H1 (cell line): ENCODE results near the gene TCERG1L. TPM values are rescaled to one million over a fixed set of nuclear protein-coding genes. Genes with fewer than 3 reads are reported as not detected.
A peak's percentile ranks its signal among the peaks of the same experiment; 100 is the strongest.

ENCODE experiments used
- CTCF ChIA-PET: fragments of 300-600 bp; sonication (Branson Sonifier 250); formaldehyde crosslinking; loops from one replicate; lab custom pipeline; 2021; ENCODE audit not compliant: partially characterized antibody; lab: Charles Lee
- POLR2A ChIA-PET: fragments of 300-600 bp; sonication (Branson Sonifier 250); formaldehyde crosslinking; loops from one replicate; lab custom pipeline; 2021; ENCODE audit warnings: inconsistent platforms; ENCODE audit not compliant: partially characterized antibody; lab: Charles Lee
- DNase-seq, 2 experiments: peaks; one replicate each; pipeline versions ENCODE4 v3.0.0 to v3.0.0-alpha.2; 2010 to 2022; ENCODE audit warnings: low spot score in 2 of 2, low read depth in 1 of 2, mixed read lengths in 1 of 2
- FAIRE-seq: peaks from 2 replicates; lab custom pipeline; 2011; peaks lifted over from hg19 to GRCh38; lab: Jason Lieb, UNC
- H2AFZ ChIP-seq: 2 replicates; pipeline ENCODE4 v1.8.1; 2012; ENCODE audit warnings: low read length, inconsistent platforms
- H2AK5ac ChIP-seq: 2 replicates; pipeline ENCODE4 v1.6.1; 2013; ENCODE audit warnings: low read depth, low read length
- H2BK120ac ChIP-seq: replicated peaks from 2 replicates; pipeline ENCODE3; 2013; ENCODE audit warnings: low read depth, low read length, inconsistent platforms
- H2BK12ac ChIP-seq: 2 replicates; pipeline ENCODE4 v1.6.1; 2013; ENCODE audit warnings: low read depth, low read length
- H2BK15ac ChIP-seq: 2 replicates; pipeline ENCODE4 v1.6.1; 2013; ENCODE audit warnings: low read length
- H2BK20ac ChIP-seq: 2 replicates; pipeline ENCODE4 v1.6.1; 2013; ENCODE audit warnings: low read length
- H2BK5ac ChIP-seq: 2 replicates; pipeline ENCODE4 v1.6.1; 2013; ENCODE audit warnings: low read depth, low read length
- H3K14ac ChIP-seq: 2 replicates; pipeline ENCODE4 v1.6.1; 2013; ENCODE audit warnings: inconsistent platforms; ENCODE audit not compliant: insufficient read length
- H3K18ac ChIP-seq: 2 replicates; pipeline ENCODE4 v1.6.1; 2013; ENCODE audit warnings: low read length; ENCODE audit errors: extremely low read depth
- H3K23ac ChIP-seq: 2 replicates; pipeline ENCODE4 v1.6.1; 2013; ENCODE audit warnings: inconsistent platforms; ENCODE audit not compliant: insufficient read length
- H3K23me2 ChIP-seq: 2 replicates; pipeline ENCODE4 v1.6.1; 2013; ENCODE audit warnings: low read depth, low read length
- H3K27ac ChIP-seq: 2 replicates; pipeline ENCODE4 v1.6.1; 2011; ENCODE audit warnings: low read depth, low read length, inconsistent platforms
- H3K27me3 ChIP-seq, 4 experiments: replicated peaks in 1 of 4; 1 replicate in 1 of 4; 2 replicates in 3 of 4; pipeline versions ENCODE4 v1.6.1 to v1.8.1; 2011 to 2013; ENCODE audit warnings: low read length in 3 of 4, mild to moderate bottlenecking in 3 of 4, inconsistent platforms in 2 of 4, mixed read lengths in 2 of 4, moderate library complexity in 1 of 4; ENCODE audit not compliant: control insufficient read depth in 3 of 4, insufficient read depth in 3 of 4; ENCODE audit errors: extremely low read depth in 1 of 4
- H3K36me3 ChIP-seq, 4 experiments: 2 replicates each; pipeline versions ENCODE4 v1.6.1 to v1.8.1; 2011 to 2013; ENCODE audit warnings: mild to moderate bottlenecking in 4 of 4, low read length in 3 of 4, moderate library complexity in 2 of 4, control low read depth in 1 of 4, inconsistent platforms in 1 of 4; ENCODE audit not compliant: insufficient read depth in 4 of 4, control insufficient read depth in 2 of 4
- H3K4ac ChIP-seq: replicated peaks from 2 replicates; pipeline ENCODE3; 2013; ENCODE audit warnings: low read length, low read depth, mixed read lengths, inconsistent platforms; ENCODE audit not compliant: insufficient read length
- H3K4me1 ChIP-seq, 4 experiments: replicated peaks in 1 of 4; 1 replicate in 1 of 4; 2 replicates in 3 of 4; pipeline versions ENCODE4 v1.6.1 to v1.8.1; 2011 to 2013; ENCODE audit warnings: low read length in 3 of 4, inconsistent platforms in 2 of 4, mixed read lengths in 1 of 4; ENCODE audit not compliant: insufficient read depth in 4 of 4, control insufficient read depth in 3 of 4
- H3K4me2 ChIP-seq, 2 experiments: 2 replicates each; pipeline versions ENCODE4 v1.6.1 to v1.8.1; 2011 to 2013; ENCODE audit warnings: low read depth in 2 of 2, low read length in 2 of 2, control low read depth in 1 of 2, inconsistent platforms in 1 of 2, mild to moderate bottlenecking in 1 of 2; ENCODE audit not compliant: insufficient read depth in 1 of 2
- H3K4me3 ChIP-seq, 4 experiments: fragments of 200-600, 300-600 bp in 1 of 4; sonication (generic), shearing (Covaris generic), sonication (Bioruptor Twin) in 1 of 4; 2 replicates each; pipeline versions ENCODE4 v1.5.1 to v1.8.1; 2011 to 2016; ENCODE audit warnings: low read length in 4 of 4, low read depth in 3 of 4, control low read depth in 2 of 4, inconsistent platforms in 2 of 4, mild to moderate bottlenecking in 2 of 4, mixed read lengths in 1 of 4, moderate library complexity in 1 of 4; ENCODE audit not compliant: insufficient read depth in 2 of 4; ENCODE audit errors: extremely low read depth in 1 of 4
- H3K56ac ChIP-seq: replicated peaks from 2 replicates; pipeline ENCODE3; 2013; ENCODE audit warnings: low read depth, mild to moderate bottlenecking, mixed read lengths, low read length, inconsistent platforms; ENCODE audit not compliant: insufficient read length
- H3K79me1 ChIP-seq: 2 replicates; pipeline ENCODE4 v1.6.1; 2013; ENCODE audit warnings: low read depth, low read length, control low read depth
- H3K79me2 ChIP-seq, 2 experiments: 2 replicates each; pipeline versions ENCODE4 v1.6.1 to v1.8.1; 2012 to 2013; ENCODE audit warnings: low read length in 2 of 2, mild to moderate bottlenecking in 2 of 2, inconsistent platforms in 1 of 2; ENCODE audit not compliant: insufficient read depth in 2 of 2, control insufficient read depth in 1 of 2
- H3K9ac ChIP-seq, 4 experiments: replicated peaks in 1 of 4; 1 replicate in 1 of 4; 2 replicates in 3 of 4; pipeline versions ENCODE4 v1.6.1 to v1.8.1; 2011 to 2013; ENCODE audit warnings: low read depth in 3 of 4, low read length in 3 of 4, control low read depth in 2 of 4, mild to moderate bottlenecking in 2 of 4, moderate library complexity in 2 of 4, inconsistent platforms in 1 of 4; ENCODE audit errors: extremely low read depth in 1 of 4
- H3K9me3 ChIP-seq, 2 experiments: 2 replicates each; pipeline versions ENCODE4 v1.6.1 to v1.8.1; 2012 to 2013; ENCODE audit warnings: mild to moderate bottlenecking in 2 of 2, moderate library complexity in 2 of 2, control low read depth in 1 of 2, inconsistent platforms in 1 of 2, low read depth in 1 of 2, low read length in 1 of 2, mixed read lengths in 1 of 2; ENCODE audit not compliant: insufficient read depth in 2 of 2
- H4K20me1 ChIP-seq, 2 experiments: replicated peaks in 1 of 2; 2 replicates each; pipeline versions ENCODE3 to v1.8.1; 2011 to 2013; ENCODE audit warnings: inconsistent platforms in 2 of 2, low read length in 2 of 2, mild to moderate bottlenecking in 1 of 2; ENCODE audit not compliant: insufficient read depth in 2 of 2, control insufficient read depth in 1 of 2
- H4K5ac ChIP-seq: 2 replicates; pipeline ENCODE4 v1.6.1; 2013; ENCODE audit warnings: low read length, low read depth, mixed read lengths, inconsistent platforms; ENCODE audit not compliant: insufficient read length
- H4K8ac ChIP-seq: 2 replicates; pipeline ENCODE4 v1.8.0; 2013; ENCODE audit warnings: mild to moderate bottlenecking, moderate library complexity, low read length, inconsistent platforms; ENCODE audit not compliant: insufficient read depth; ENCODE audit errors: extremely low read depth
- H4K91ac ChIP-seq: replicated peaks from 2 replicates; pipeline ENCODE3; 2013; ENCODE audit warnings: low read length, mixed read lengths, inconsistent platforms; ENCODE audit not compliant: insufficient read length
- PHF8 ChIP-seq: fragments of 200-600 bp; sonication (generic); conservative IDR thresholded peaks from 2 replicates; pipeline ENCODE4 v1.7.1; 2012; ENCODE audit warnings: low read depth, mild to moderate bottlenecking, inconsistent platforms, low read length, moderate library complexity
- RBBP5 ChIP-seq: IDR thresholded peaks from 2 replicates; pipeline ENCODE4 v1.7.1; 2012; ENCODE audit warnings: low read depth, mild to moderate bottlenecking, inconsistent platforms, low read length, moderate library complexity, borderline replicate concordance
- WGBS, 2 experiments: shearing (Covaris generic) in 1 of 2; methylation state at CpG; one replicate each; pipeline versions ENCODE4 v1.1.6 to v1.1.7; 2013 to 2015; ENCODE audit warnings: low lambda C conversion rate in 2 of 2, mixed read lengths in 2 of 2, inconsistent platforms in 1 of 2, low coverage in 1 of 2, missing lambda C conversion rate in 1 of 2; ENCODE audit not compliant: insufficient replicate concordance in 2 of 2, insufficient coverage in 1 of 2, insufficient read length in 1 of 2; ENCODE audit errors: extremely low coverage in 1 of 2, missing lambda C conversion rate in 1 of 2; 5-methylcytosine and 5-hydroxymethylcytosine counted together
- polyA plus RNA-seq, 7 experiments: library from polyadenylated mRNA; depleted of rRNA in 3 of 7; stranded (reverse) in 5 of 7; unstranded in 2 of 7; fragments of >200 nt in 5 of 7; fragments of 200-250 nt in 2 of 7; gene quantifications; 1 replicate in 5 of 7; 2 replicates in 1 of 7; 4 replicates in 1 of 7; pipeline versions ENCODE4 v1.2.1 to v1.2.3, GENCODE V29; 2011 to 2013; ENCODE audit warnings: missing spikeins in 2 of 7, mixed read lengths in 2 of 7
- total RNA-seq: library from RNA; stranded (reverse); fragmentation: NEBNext Ultra II Directional; extraction: Animal tissue kit (Norgen Biotek cat#: 25700); gene quantifications from 2 replicates; pipeline ENCODE4 v1.2.1, GENCODE V29; 2021

TCERG1L gene
- total and polyA plus RNA-seq, 2 of the 8 experiments (the other 6 are each of a cell fraction or from before 2014, with no cell fraction given), result 3.9 to 6.9 TPM

- Histone ChIP-seq H2BK12ac (peak overlapping the region; percentile 50; the same call in 1 of the 2 replicates), H3K4ac (no peak overlapping the region), H4K91ac (no peak overlapping the region), H2BK5ac (no peak overlapping the region), H4K20me1 (no peaks in the 10 kb centered on the region), H3K27ac (no peak overlapping the region), H3K4me1 (peaks cover 4 to 14% (median 6%) of the 10 kb centered on the region in 4 experiments), H3K9me3 (no peaks in the 10 kb centered on the region), H2BK15ac (no peak overlapping the region), H3K14ac (no peak overlapping the region), H3K4me2 (no peak overlapping the region), H3K79me1 (no peaks in the 10 kb centered on the region), H3K18ac (no peak overlapping the region), H3K9ac (no peak overlapping the region), H3K56ac (no peak overlapping the region), H2AK5ac (no peak overlapping the region), H2AFZ (no peak overlapping the region), H3K36me3 (no peaks in the 10 kb centered on the region), H3K23ac (no peak overlapping the region), H2BK120ac (no peak overlapping the region), H4K5ac (no peak overlapping the region), H3K23me2 (peaks cover 8% of the 10 kb centered on the region; the same call in 1 of the 2 replicates), H3K79me2 (no peaks in the 10 kb centered on the region), H3K4me3 (no peak overlapping the region), H2BK20ac (no peak overlapping the region), H4K8ac (peak overlapping the region; percentile 63), H3K27me3 (peaks cover 0 to 3% (median 1%) of the 10 kb centered on the region in 4 experiments; a peak in 3 of 7 replicates)
- CTCF ChIA-PET, result interaction anchor here (1.0 to 1.1 kb wide), 2 partner anchors 228 to 373 kb away, joined by 3 read pairs; no protein-coding TSS in a partner anchor
- no peak for FAIRE-seq
- DNase-seq, result no peak
- TF ChIP-seq RBBP5 (no peak), PHF8 (no peak)
- WGBS, 2 experiments, result 89% methylated on average over 16 of the region's 16 CpGs; no CpG with 5 or more reads in 1 of the 2 experiments
- POLR2A ChIA-PET, result no interaction called here
Measured at GRCh38 chr10:131316321-131317075, 5.0 kb upstream of the TCERG1L start.
